ENCODE data around the gene KAT2B. TPM values are rescaled to one million over a fixed set of nuclear protein-coding genes. Genes with fewer than 3 reads are reported as not detected.
"Not testable (repeated sequence)": the region's sequence is repeated elsewhere in the genome, so short reads cannot be mapped to it uniquely, and the experiment has no call there.

The KAT2B gene
- 0.31 and 0.78 TPM in 2 replicates for total RNA-seq (2014; rRNA removed; shearing (Covaris generic))

- H3K27me3 ChIP-seq (ENCODE audit: control insufficient read depth, insufficient read depth, low read length) = peaks cover 4% of the 10 kb centered on the region; the same call in 1 of the 2 replicates
- DNase-seq = peak; percentile 90
- H3K36me3 ChIP-seq (replicated peaks; ENCODE audit: control insufficient read depth, insufficient read depth, low read length) = no peaks in the 10 kb centered on the region
- H3K4me3 ChIP-seq (ENCODE audit: insufficient read depth, low read depth, low read length) = peak within 1 kb of the TSS; percentile 70
Observed at GRCh38 chr3:20039765-20040547, at the start of gene KAT2B. Gene KAT2B (plus strand): TSS chr3:20040446. CDS start chr3:20040478, 32 bp downstream.

DNA sequence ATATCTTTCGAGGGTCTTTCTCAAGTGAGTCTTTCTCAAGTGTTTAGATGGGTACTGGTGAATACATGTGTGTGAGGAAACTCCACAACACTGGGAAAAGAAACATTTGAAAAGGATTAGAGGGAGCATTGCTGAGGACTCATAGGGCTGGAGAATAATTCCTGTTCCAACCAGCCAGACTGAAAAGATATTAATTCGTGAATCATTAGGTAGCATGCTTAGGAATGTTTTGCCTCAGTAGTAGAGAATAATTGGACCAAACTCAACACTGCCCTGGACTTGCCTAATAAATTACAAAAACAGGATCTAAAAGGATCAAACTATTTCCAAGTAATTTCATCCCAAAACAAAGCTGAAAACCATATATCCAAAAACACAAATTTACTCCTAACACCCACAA, 45.5 kb upstream of the KAT2B start:
- Histone ChIP-seq H3K27me3 (ENCODE audit: control insufficient read depth, insufficient read depth, low read length) (no peaks in the 10 kb centered on the region), H3K36me3 (replicated peaks; ENCODE audit: control insufficient read depth, insufficient read depth, low read length) (no peaks in the 10 kb centered on the region), H3K4me3 (ENCODE audit: insufficient read depth, low read depth, low read length) (no peak overlapping the region)
- no peak for DNase-seq

DNA sequence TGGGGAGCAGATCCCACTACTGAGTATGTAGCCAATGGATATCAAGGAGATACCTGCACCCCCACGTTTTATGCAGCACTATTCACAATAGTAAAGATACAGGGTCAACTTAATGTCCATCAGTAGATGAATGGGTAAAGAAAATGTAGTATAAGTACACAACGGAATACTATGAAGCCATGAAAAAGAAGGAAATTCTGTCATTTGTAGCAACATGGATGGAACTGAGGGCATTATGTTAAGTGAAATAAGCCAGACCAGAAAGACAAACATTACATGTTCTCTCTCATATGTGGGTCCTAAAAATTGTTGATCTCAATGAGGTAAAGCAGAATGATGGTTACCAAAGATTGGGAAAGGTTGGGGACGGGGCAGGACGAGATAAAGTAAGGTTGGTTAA, 42.7 kb upstream of the KAT2B start:
- no peaks in the 10 kb centered on the region for H3K27me3 ChIP-seq (ENCODE audit: control insufficient read depth, insufficient read depth, low read length)
- H3K4me3 ChIP-seq (ENCODE audit: insufficient read depth, low read depth, low read length) = no peak overlapping the region
- H3K36me3 ChIP-seq (replicated peaks; ENCODE audit: control insufficient read depth, insufficient read depth, low read length) = no peaks in the 10 kb centered on the region
- DNase-seq = no peak

- Histone ChIP-seq H3K36me3 (replicated peaks; ENCODE audit: control insufficient read depth, insufficient read depth, low read length) (no peaks in the 10 kb centered on the region), H3K27me3 (ENCODE audit: control insufficient read depth, insufficient read depth, low read length) (no peaks in the 10 kb centered on the region), H3K4me3 (ENCODE audit: insufficient read depth, low read depth, low read length) (no peak overlapping the region)
- DNase-seq = no peak
Observed at GRCh38 chr3:20001932-20002331, 38.3 kb upstream of the KAT2B start.

- Histone ChIP-seq H3K4me3 (ENCODE audit: insufficient read depth, low read depth, low read length) (no peak overlapping the region), H3K36me3 (replicated peaks; ENCODE audit: control insufficient read depth, insufficient read depth, low read length) (no peaks in the 10 kb centered on the region), H3K27me3 (ENCODE audit: control insufficient read depth, insufficient read depth, low read length) (no peaks in the 10 kb centered on the region)
- no peak for DNase-seq
Observed at GRCh38 chr3:20007960-20008359, 32.3 kb upstream of the KAT2B start.

DNA sequence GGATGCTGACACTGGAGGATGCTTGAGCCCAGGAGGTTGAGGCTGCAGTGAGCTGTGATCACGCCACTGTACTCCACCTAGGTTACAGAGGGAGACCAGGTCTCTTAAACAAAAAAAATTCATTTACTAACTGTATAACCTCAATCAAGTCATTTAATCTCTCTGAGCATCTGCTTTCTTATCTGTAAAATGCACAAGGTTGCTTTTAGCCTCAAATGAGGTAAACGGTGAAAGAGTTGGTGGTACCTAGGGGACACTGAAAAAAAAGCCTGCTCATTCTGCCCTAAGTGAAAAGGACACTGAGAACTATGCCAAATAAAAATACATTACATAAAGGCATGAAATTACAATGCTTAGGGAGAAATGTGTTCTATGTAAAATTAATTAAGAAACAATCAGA, 31.6 kb upstream of the KAT2B start:
- DNase-seq = no peak
- Histone ChIP-seq H3K27me3 (ENCODE audit: control insufficient read depth, insufficient read depth, low read length) (no peaks in the 10 kb centered on the region), H3K36me3 (replicated peaks; ENCODE audit: control insufficient read depth, insufficient read depth, low read length) (no peaks in the 10 kb centered on the region), H3K4me3 (ENCODE audit: insufficient read depth, low read depth, low read length) (no peak overlapping the region)

- DNase-seq = no peak
- no peaks in the 10 kb centered on the region for H3K36me3 ChIP-seq (replicated peaks; ENCODE audit: control insufficient read depth, insufficient read depth, low read length)
- no peak within 1 kb of the TSS for H3K4me3 ChIP-seq (ENCODE audit: insufficient read depth, low read depth, low read length)
- H3K27me3 ChIP-seq (ENCODE audit: control insufficient read depth, insufficient read depth, low read length) = no peaks in the 10 kb centered on the region
Observed at GRCh38 chr3:20012164-20012563, 28.1 kb upstream of the KAT2B start, which contains the start of gene PP2D1. Gene PP2D1 (minus strand): TSS chr3:20012264. CDS start chr3:20012072, 192 bp downstream.

- no peaks in the 10 kb centered on the region for H3K36me3 ChIP-seq (replicated peaks; ENCODE audit: control insufficient read depth, insufficient read depth, low read length)
- H3K4me3 ChIP-seq (ENCODE audit: insufficient read depth, low read depth, low read length) = no peak overlapping the region
- H3K27me3 ChIP-seq (ENCODE audit: control insufficient read depth, insufficient read depth, low read length) = no peaks in the 10 kb centered on the region
- no peak for DNase-seq
Observed at GRCh38 chr3:20013396-20013795, 26.9 kb upstream of the KAT2B start.

GRCh38 chr3:20015525-20015924, 24.7 kb upstream of the KAT2B start:
- DNase-seq = no peak
- Histone ChIP-seq H3K4me3 (ENCODE audit: insufficient read depth, low read depth, low read length) (no peak overlapping the region), H3K36me3 (replicated peaks; ENCODE audit: control insufficient read depth, insufficient read depth, low read length) (no peaks in the 10 kb centered on the region), H3K27me3 (ENCODE audit: control insufficient read depth, insufficient read depth, low read length) (no peaks in the 10 kb centered on the region)

DNA sequence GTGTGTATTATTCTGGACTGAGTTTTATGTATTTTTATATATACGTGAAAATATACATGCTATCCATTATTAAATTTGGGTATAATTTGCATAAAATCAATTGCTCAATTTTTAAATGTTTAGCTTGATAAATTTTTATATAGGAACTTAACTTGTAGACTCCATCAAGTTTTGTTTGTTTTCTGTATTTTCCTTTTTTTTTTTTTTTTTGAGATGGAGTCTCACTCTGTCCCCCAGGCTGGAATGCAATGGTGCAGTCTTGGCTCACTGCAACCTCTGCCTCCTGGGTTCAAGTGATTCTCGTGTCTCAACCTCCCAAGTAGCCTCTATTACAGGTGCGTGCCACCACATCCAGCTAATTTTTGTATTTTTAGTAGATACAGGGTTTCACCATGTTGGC, 24.2 kb upstream of the KAT2B start:
- not testable (repeated sequence) for H3K27me3 ChIP-seq (ENCODE audit: control insufficient read depth, insufficient read depth, low read length); DNase-seq; H3K36me3 ChIP-seq (replicated peaks; ENCODE audit: control insufficient read depth, insufficient read depth, low read length); H3K4me3 ChIP-seq (ENCODE audit: insufficient read depth, low read depth, low read length)

DNA sequence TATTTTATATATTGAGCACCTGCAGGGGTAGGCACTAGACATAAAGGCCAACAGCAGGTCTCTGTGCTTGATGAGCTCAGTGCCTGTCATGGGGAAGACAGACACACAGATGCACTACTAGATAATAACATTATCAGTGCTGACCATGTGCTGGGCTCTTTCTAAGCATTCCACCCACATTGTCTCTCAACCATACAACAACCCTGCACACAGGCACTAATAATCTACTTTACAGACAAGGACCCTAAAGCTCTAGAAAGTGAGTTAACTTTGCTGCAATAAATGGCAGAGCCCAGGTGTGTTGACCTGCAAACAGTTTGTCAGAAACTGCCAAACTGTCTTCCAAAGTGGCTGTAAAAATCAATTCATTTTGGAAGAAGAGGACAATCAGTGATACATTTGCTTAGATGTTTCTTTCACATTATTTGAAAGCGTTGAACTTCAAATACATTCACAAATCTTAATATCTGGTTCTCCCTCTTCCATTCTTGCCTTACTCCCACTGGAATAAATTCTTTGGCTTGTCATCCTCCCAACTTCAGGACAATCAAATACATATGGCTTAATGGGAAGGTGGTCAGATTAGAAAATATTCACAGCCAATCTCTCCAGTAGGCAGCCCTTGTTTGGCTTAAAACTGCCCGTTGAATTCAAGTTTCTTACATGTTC, 17.2 kb upstream of the KAT2B start:
- no peaks in the 10 kb centered on the region for H3K36me3 ChIP-seq (replicated peaks; ENCODE audit: control insufficient read depth, insufficient read depth, low read length)
- H3K4me3 ChIP-seq (ENCODE audit: insufficient read depth, low read depth, low read length) = no peak overlapping the region
- no peak for DNase-seq
- H3K27me3 ChIP-seq (ENCODE audit: control insufficient read depth, insufficient read depth, low read length) = no peaks in the 10 kb centered on the region

GRCh38 chr3:20023623-20024405, 16.4 kb upstream of the KAT2B start:
- no peak for DNase-seq

DNA sequence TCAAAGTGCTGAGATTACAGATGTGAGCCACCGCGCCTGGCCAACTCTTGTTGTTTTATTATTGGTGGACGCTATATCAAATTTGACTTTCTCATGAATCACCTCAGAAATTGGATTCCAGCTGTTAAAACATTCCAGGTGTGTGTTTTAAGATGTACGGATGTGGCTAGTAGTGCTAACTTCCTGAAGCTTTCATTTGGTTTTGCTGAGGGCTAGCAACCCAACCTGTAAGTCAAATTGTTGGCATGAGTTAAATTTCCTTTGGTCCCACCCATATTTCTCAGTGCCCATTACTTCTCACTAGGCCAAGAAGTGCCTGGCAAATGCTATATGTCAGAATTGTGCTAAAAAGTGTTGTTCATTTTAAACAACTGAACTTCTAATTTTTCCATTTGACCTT, 13.1 kb upstream of the KAT2B start:
- Histone ChIP-seq H3K4me3 (ENCODE audit: insufficient read depth, low read depth, low read length) (no peak overlapping the region), H3K27me3 (ENCODE audit: control insufficient read depth, insufficient read depth, low read length) (no peaks in the 10 kb centered on the region), H3K36me3 (replicated peaks; ENCODE audit: control insufficient read depth, insufficient read depth, low read length) (no peaks in the 10 kb centered on the region)
- no peak for DNase-seq

More at GRCh38 chr3:20023623-20024405, 16.4 kb upstream of the KAT2B start:
- no peaks in the 10 kb centered on the region for H3K36me3 ChIP-seq (replicated peaks; ENCODE audit: control insufficient read depth, insufficient read depth, low read length)
- H3K27me3 ChIP-seq (ENCODE audit: control insufficient read depth, insufficient read depth, low read length) = no peaks in the 10 kb centered on the region
- H3K4me3 ChIP-seq (ENCODE audit: insufficient read depth, low read depth, low read length) = no peak overlapping the region

DNA sequence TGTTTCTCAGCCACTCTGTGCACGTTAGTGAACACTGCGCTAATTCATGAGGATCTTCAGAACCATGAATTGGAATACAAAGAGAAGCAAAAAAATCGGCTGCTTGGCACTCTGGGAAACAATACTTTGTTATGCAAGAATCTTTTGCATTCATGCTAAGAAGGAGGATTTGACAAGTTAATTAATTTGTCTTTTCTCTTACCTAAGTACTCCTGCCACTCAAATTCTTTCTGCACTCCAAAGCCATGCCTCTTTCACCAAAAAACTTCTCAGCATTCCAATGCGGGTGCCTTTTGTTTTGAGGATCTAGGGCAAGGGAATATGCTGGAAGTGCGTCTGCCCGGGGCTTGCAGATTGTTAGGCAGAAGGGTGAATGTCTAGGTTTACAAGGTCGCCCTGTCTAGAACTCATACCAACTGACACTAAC, 11.3 kb upstream of the KAT2B start:
- Histone ChIP-seq H3K27me3 (ENCODE audit: control insufficient read depth, insufficient read depth, low read length) (no peaks in the 10 kb centered on the region), H3K36me3 (replicated peaks; ENCODE audit: control insufficient read depth, insufficient read depth, low read length) (no peaks in the 10 kb centered on the region), H3K4me3 (ENCODE audit: insufficient read depth, low read depth, low read length) (no peak overlapping the region)
- DNase-seq = no peak

Data from H7 (cell line).